Endodermal cell (in vitro differentiated cells): ENCODE measurements around the gene ABAT. TPM values are rescaled to one million over a fixed set of nuclear protein-coding genes. Genes with fewer than 3 reads are reported as not detected.

ENCODE experiments used
- DNase-seq: peaks from one replicate; pipeline ENCODE4 v3.0.0-alpha.2; 2017
- H3K27ac ChIP-seq: 2 replicates; pipeline ENCODE4 v1.5.1; 2013; ENCODE audit warnings: mild to moderate bottlenecking, low read depth, low read length, moderate library complexity
- H3K27me3 ChIP-seq: 2 replicates; pipeline ENCODE4 v1.6.1; 2013; ENCODE audit warnings: mild to moderate bottlenecking, low read length, moderate library complexity; ENCODE audit not compliant: insufficient read depth, control insufficient read depth, poor library complexity, severe bottlenecking
- H3K36me3 ChIP-seq: 2 replicates; pipeline ENCODE4 v1.7.0; 2013; ENCODE audit warnings: mild to moderate bottlenecking, low read length, moderate library complexity; ENCODE audit not compliant: control insufficient read depth, insufficient read depth
- H3K4me1 ChIP-seq: one replicate; pipeline ENCODE4 v1.7.0; 2013; ENCODE audit warnings: low read length; ENCODE audit not compliant: control insufficient read depth, insufficient read depth
- H3K4me3 ChIP-seq: 2 replicates; pipeline ENCODE4 v1.5.1; 2013; ENCODE audit warnings: mild to moderate bottlenecking, low read length, moderate library complexity
- H3K9ac ChIP-seq: 2 replicates; pipeline ENCODE4 v1.6.1; 2013; ENCODE audit warnings: mild to moderate bottlenecking, low read length, moderate library complexity; ENCODE audit not compliant: poor library complexity, severe bottlenecking; ENCODE audit errors: extremely low read depth
- H3K9me3 ChIP-seq: 2 replicates; pipeline ENCODE4 v1.6.1; 2013; ENCODE audit warnings: mild to moderate bottlenecking, low read length, moderate library complexity; ENCODE audit not compliant: control insufficient read depth
- H3K27ac Mint-ChIP-seq: 2 replicates; pipeline ENCODE4 v1.8.0; 2020; ENCODE audit warnings: mixed read lengths
- H3K27me3 Mint-ChIP-seq: 2 replicates; pipeline ENCODE4 v1.8.0; 2021; ENCODE audit warnings: mild to moderate bottlenecking, mixed read lengths; ENCODE audit not compliant: insufficient read depth
- H3K36me3 Mint-ChIP-seq: 2 replicates; pipeline ENCODE4 v1.8.0; 2020; ENCODE audit warnings: low read depth, mixed read lengths
- H3K4me1 Mint-ChIP-seq: 2 replicates; pipeline ENCODE4 v1.8.0; 2020; ENCODE audit warnings: mixed read lengths
- H3K4me3 Mint-ChIP-seq: 2 replicates; pipeline ENCODE4 v1.8.0; 2020; ENCODE audit warnings: mild to moderate bottlenecking, moderate library complexity, mixed read lengths
- H3K9me3 Mint-ChIP-seq: 2 replicates; pipeline ENCODE4 v1.8.0; 2020; ENCODE audit warnings: mild to moderate bottlenecking, mixed read lengths
- WGBS, 2 experiments: methylation state at CpG; one replicate each; pipeline versions ENCODE4 v1.1.5 to v1.1.7; 2013; ENCODE audit warnings: missing lambda C conversion rate in 2 of 2, mixed read lengths in 1 of 2; ENCODE audit not compliant: insufficient coverage in 1 of 2, insufficient read length in 1 of 2; 5-methylcytosine and 5-hydroxymethylcytosine counted together
- total RNA-seq, 2 donors: library from RNA; stranded (reverse); fragmentation: NEBNext Ultra II Directional in 1 of 2; extraction: Animal tissue kit (Norgen Biotek cat#: 25700) in 1 of 2; gene quantifications; 2 replicates in 1 of 2; 3 replicates in 1 of 2; pipeline ENCODE4 v1.2.1, GENCODE V29; 2021
- TF ChIP-seq, protein P1 (sequence below): fragments of 200-600 bp; sonication (generic); conservative IDR thresholded peaks from 2 replicates; pipeline ENCODE4 v1.5.0; 2021; ENCODE audit warnings: antibody characterized with exemption, mild to moderate bottlenecking

Gene ABAT
- total RNA-seq, 2 donors from 2014 or later = 9.7 to 13.6 TPM

DNA sequence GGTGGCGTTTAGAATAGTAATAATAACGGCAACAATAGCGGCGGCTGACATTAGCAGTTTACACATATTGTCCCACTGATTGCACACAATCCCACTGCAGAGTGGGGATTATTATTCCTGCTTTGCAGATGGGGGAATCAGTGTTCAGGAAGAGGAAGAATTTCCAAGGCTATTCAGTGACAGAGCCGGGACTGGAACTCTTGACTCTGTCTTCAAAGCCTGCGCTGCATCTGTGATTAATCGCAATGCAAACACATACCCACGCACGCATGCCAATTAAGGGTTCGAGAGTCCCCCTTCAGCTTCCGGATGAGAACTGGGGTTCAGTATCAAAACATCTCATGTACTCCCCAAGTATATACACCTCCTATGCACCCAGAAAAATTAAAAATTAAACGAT lies 93.9 kb downstream of the ABAT start:
- no peak overlapping the region for H3K27ac Mint-ChIP-seq
- no peaks in the 10 kb centered on the region for H3K9me3 Mint-ChIP-seq
- Histone ChIP-seq H3K4me3 (no peak overlapping the region), H3K27me3 (no peaks in the 10 kb centered on the region), H3K9ac (no peak overlapping the region), H3K9me3 (no peaks in the 10 kb centered on the region), H3K36me3 (no peaks in the 10 kb centered on the region), H3K4me1 (no peaks in the 10 kb centered on the region), H3K27ac (peak overlapping the region; percentile 91)
- TF ChIP-seq, protein P1, sequence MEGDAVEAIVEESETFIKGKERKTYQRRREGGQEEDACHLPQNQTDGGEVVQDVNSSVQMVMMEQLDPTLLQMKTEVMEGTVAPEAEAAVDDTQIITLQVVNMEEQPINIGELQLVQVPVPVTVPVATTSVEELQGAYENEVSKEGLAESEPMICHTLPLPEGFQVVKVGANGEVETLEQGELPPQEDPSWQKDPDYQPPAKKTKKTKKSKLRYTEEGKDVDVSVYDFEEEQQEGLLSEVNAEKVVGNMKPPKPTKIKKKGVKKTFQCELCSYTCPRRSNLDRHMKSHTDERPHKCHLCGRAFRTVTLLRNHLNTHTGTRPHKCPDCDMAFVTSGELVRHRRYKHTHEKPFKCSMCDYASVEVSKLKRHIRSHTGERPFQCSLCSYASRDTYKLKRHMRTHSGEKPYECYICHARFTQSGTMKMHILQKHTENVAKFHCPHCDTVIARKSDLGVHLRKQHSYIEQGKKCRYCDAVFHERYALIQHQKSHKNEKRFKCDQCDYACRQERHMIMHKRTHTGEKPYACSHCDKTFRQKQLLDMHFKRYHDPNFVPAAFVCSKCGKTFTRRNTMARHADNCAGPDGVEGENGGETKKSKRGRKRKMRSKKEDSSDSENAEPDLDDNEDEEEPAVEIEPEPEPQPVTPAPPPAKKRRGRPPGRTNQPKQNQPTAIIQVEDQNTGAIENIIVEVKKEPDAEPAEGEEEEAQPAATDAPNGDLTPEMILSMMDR = no peak
- H3K27me3 Mint-ChIP-seq = no peaks in the 10 kb centered on the region
- peaks cover 13% of the 10 kb centered on the region for H3K4me1 Mint-ChIP-seq
- no peak overlapping the region for H3K4me3 Mint-ChIP-seq
- no peak for DNase-seq
- 94 to 96% methylated on average over 12 of the region's 12 CpGs for WGBS, 2 experiments
- H3K36me3 Mint-ChIP-seq = peaks cover 14% of the 10 kb centered on the region

DNA sequence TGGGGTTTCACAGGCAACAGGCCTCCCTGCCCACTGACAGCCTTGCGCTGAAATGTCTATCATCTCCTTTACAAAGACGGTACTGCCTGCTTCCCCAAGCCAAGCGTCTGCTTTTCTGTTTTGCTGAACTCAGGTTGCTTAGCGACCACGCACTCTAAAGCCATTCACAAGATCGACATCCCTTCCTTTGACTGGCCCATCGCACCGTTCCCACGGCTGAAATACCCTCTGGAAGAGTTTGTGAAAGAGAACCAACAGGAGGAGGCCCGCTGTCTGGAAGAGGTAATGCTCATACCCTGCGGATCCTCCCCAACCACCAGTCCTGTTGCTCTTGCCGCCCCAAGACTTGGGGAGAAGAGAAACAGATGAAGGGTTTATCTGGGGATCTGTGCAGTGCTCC lies 94.3 kb downstream of the ABAT start:
- Histone ChIP-seq H3K27ac (peak overlapping the region; percentile 91), H3K27me3 (no peaks in the 10 kb centered on the region), H3K4me3 (no peak overlapping the region), H3K9me3 (no peaks in the 10 kb centered on the region), H3K9ac (no peak overlapping the region), H3K36me3 (no peaks in the 10 kb centered on the region), H3K4me1 (no peaks in the 10 kb centered on the region)
- H3K4me3 Mint-ChIP-seq = no peak overlapping the region
- peaks cover 17% of the 10 kb centered on the region for H3K36me3 Mint-ChIP-seq
- WGBS, 2 experiments = 83 to 85% methylated on average over 11 to 12 of the region's 12 CpGs
- no peak overlapping the region for H3K27ac Mint-ChIP-seq
- no peaks in the 10 kb centered on the region for H3K27me3 Mint-ChIP-seq
- H3K4me1 Mint-ChIP-seq = peaks cover 12% of the 10 kb centered on the region
- no peaks in the 10 kb centered on the region for H3K9me3 Mint-ChIP-seq
- TF ChIP-seq, protein P1 = no peak
- peak; percentile 75 for DNase-seq

DNA sequence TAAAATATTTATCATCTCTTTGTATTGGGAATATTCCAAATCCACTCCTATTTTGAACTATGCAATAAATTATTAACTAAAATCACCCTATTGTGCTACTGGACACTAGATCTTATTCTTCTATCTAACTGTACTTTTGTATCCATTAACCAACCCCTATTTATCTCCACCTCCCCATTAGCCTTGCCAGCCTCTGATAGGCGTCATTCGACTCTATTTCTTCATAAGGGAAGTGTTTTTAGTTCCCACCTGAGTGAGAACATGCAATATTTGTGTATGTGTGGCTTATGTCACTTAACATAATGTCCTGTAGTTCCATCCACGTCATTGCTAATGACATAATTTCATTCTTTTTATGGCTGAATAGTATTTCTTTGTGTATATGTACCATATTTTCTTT lies 99.1 kb downstream of the ABAT start:
- no CpG with 5 or more reads among the region's 3 CpGs for WGBS, 2 experiments
- no peak overlapping the region for H3K27ac Mint-ChIP-seq

More for the DNA sequence above, 99.1 kb downstream of the ABAT start:
- peaks cover 3% of the 10 kb centered on the region for H3K9me3 Mint-ChIP-seq
- peaks cover 2% of the 10 kb centered on the region for H3K27me3 Mint-ChIP-seq
- TF ChIP-seq, protein P1 = no peak
- no peaks in the 10 kb centered on the region for H3K27me3 ChIP-seq
- H3K9me3 ChIP-seq = no peaks in the 10 kb centered on the region
- H3K4me1 Mint-ChIP-seq = no peaks in the 10 kb centered on the region
- H3K36me3 ChIP-seq = no peaks in the 10 kb centered on the region
- no peaks in the 10 kb centered on the region for H3K4me1 ChIP-seq
- no peak overlapping the region for H3K4me3 ChIP-seq
- no peak overlapping the region for H3K4me3 Mint-ChIP-seq
- DNase-seq = no peak
- H3K9ac ChIP-seq = no peak overlapping the region
- peaks cover 16% of the 10 kb centered on the region for H3K36me3 Mint-ChIP-seq
- H3K27ac ChIP-seq = no peak overlapping the region
